HG02840 (cell line): Measurements from ENCODE around the gene CRHR2.
"Not testable (repeated sequence)": the region's sequence is repeated elsewhere in the genome, so short reads cannot be mapped to it uniquely, and the experiment has no call there.

Experiments
- ATAC-seq: cut with Tn5 transposase; IDR thresholded peaks from one replicate; pipeline ENCODE4 v1.9.1; 2021; ENCODE audit warnings: mild to moderate bottlenecking, moderate library complexity, moderate number of reproducible peaks; ENCODE audit not compliant: unreplicated experiment, low FRiP score

The CRHR2 gene

DNA sequence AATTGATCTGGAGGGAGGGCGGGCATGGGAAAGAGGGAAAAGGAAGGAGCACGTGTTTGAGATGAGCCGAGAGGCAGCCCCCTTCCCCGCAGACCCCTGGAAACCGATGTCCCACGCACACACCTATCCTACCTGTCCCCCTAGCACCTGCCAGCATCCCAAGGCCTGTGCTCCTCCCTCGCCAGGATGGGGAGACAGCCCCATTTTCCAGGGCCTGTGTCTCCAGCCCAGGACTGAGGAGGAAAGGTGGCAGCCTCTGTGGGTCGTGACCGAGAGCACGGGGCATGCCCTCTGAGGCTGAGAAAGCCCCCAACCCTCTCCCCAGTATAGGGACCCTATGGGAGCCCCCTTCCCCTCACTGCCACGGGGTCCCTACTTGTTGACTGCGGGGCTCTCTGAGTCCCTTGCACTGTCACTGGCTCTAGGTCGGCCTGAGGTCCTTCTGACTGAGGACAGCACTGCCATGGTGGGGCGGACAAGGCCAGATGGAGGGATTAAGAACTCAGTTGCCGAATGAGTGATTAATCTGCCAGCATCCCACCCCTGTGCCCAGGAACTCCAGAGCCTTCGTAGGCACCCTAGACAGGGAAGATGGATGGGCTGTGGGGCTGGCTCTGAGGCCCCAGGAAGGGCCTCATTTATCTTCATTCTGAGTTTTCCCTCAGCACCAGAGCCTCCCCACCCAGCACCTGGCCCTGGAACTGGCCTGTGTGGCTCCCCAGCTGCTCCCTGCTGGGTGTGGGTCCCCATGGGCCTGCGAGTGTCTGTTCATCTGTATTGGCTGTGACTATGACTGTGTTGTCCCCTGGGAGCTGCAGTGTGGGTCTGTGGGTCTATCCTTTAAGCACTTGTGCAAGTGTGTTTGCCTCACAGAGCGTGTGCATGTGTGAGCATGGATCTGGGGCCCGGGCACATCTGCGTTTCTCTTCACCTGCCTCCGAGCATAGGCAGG lies 26.0 kb downstream of the CRHR2 start:
- no peak for ATAC-seq

DNA sequence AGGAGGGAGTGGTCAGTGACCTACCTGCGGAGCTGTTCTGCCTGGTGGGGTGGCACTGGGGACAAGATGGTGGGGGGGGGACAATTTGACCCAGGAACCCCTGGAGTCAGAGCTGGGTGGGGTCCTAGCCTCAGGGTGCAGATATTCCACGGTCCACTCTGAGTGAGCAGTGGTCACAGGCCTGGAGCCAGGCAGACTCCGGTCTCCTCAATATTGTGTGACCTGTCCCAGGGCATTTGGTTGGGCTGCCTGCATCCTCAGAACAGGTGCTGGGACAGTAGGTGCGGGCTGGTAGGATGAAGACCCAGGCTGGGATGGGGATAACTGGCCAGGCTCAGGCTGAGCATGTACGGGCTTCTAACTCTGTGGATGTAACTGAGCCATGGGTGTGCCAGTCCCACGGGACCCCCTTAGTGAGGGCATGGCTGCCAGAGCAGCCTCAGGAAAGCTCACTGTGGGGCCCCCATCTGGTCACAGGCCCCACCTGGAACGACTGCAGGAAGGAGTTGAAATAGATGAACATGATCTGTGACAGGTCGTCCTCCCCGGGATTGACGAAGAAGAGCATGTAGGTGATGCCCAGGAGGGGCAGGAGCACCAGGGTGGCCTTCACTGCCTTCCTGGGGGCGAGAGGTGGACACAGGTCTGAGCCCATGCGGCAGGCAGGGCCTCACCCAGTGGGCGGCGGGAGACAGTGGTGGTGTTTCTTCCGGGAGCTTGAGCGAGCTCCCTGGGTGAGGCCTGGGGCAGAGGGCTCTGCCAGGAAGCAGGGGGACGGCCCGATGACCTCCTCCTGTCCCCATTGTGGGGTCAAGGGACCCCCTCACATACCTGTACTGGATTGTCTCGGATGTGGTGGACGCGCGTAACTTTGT lies 26.9 kb downstream of the CRHR2 start:
- ATAC-seq, result no peak

DNA sequence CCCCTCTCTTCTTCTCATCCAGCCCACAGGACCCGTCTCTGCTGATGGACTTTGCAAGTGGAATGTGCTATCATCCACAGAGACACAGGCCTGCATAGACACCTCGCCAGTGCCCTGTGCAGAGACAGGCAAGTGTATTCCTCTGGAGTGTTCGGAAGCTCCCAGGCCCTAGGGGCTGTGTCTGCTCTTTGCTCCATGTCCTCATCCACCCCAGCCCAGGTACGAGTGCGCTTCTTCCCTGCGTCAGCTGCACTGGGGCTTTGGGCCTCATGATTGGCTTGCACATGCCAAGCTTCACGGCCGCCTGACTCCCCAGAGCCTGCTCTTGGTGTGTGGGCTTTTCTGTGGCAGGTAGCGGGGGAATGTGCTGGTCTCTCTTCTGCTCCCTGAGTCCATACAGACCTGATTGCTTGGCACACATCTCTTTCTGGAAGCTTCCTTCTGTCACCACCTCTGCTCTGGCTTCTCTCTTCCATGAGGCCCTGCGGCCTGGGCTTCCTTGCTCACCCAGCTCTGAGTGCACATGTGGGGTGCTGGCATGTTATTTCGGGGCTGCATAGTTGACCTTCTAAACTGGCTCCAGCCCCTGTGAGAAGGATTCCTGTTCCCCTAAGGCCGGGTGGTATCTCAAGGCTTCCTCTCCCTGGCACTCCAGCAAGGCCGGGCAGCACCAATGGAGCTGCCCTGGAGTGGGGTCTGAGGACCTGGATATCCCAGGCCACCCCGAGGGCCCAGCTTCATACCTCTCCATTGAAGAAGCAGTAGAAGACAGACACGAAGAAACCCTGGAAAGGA lies 27.8 kb downstream of the CRHR2 start:
- no peak for ATAC-seq

DNA sequence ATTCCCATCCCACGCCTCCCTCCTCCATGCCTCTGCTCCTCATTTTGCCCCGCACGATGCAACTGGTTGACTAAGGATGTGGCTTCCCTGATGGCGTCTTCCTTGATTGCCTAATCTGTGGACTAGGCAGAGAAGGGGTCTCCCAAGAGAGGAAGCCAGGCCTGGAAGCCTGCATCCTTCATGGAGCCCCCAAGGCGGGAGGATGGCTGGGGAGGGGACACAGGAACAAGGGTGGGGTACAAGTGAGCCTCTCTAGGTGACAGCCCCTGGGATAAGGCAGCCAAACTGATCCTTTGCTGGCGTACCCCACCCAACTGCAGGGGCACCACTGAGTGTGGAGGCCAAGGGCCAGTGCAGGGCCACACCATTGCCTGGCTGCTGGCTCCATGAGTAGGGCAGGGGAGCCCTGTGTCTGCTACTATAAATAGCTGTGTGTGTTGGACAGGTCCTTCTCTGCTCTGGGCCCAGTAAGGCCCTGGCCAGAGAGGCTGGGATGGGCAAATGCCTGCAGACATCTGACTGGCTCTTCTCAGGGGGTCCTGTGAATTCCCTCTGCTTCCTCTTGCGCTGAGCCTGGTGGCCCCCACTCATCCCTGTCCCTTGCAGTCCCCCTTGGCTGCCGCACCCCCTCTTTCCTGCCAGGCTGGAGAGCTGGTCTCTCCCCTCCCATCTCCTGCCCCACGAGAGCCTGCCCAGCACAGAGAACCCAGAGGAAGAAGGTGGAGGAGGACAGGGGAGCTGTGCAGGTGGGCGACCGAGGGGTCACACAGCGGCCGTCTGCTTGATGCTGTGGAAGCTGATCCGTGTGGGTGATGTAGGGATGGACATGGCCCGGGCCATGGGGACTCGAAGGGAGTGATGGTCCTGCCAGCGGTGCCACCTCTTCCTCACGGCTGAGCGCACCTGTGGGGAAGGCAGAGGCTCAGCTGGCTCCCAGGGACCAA lies 29.3 kb downstream of the CRHR2 start:
- no peak for ATAC-seq

DNA sequence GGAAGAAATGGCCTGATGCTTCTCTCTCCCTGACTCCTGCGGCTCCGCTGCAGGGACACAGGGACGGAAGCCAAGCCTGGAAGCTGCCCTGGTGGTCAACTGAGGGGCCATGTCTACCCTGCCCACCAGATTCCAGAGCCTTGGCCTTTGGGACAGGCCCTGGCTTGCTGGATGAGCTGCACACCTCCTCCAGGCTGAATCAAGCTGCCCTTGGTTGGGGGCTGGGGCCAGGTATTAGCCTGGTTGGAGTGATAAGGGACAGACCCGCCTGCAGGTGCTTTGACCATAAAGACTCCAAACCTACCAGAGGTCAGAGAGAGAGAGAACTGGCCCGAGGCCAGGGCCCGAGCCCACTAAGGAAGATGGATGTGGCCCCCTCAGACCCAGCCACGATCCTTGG lies 30.1 kb downstream of the CRHR2 start:
- ATAC-seq, result no peak

DNA sequence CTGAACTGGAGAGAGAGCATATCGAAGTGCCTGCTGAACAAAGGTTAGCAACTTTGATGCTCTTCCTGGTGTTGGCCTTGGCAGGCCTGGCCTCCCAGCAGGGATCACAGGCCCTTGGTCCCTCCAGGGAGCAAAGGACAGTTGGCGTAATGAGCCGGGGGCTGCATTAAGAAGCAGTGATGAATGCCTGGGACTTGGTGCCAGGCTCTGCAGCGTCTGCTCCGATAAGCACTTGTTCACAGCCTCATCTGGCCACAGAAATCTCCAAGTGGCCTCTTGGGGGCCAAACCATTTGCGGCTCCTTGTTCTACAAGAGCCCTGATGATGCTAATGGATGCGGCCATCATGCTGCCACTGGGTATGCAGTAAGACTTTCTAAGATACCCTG lies 31.8 kb downstream of the CRHR2 start:
- ATAC-seq, result no peak

DNA sequence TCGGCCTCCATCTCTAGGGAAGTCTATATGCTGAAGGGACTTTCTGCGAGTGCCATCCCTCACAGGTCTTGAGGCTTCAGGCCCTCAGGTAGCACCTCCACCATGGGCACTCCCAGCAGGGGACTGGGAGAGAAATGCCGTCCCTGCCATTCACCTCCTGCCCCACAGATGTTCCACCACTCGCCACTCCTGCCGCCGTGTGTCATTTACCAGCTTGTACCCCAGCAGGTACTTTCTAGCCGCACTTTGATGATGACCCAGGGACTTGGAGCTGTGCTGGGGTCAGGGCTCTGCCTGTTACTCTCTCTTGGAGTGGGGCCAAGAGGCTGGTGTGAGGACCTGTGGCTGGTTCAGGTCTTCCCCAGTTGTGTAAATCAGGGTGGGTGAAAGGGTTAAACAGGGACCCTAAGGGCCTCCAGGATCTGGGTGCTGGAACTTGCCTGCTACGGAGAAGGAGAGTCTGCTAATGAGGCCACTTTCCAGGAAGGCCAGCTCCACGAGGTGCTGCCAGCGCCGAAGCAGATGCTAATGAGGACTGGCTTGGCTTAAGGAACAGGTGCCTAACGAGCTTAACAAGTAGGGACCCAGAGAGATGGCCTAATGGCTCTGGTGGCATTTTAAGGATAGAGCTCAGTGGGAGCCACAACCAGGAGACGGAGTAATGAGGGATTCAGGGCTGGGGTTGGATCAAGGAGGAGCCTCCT lies 32.4 kb downstream of the CRHR2 start:
- no peak for ATAC-seq

DNA sequence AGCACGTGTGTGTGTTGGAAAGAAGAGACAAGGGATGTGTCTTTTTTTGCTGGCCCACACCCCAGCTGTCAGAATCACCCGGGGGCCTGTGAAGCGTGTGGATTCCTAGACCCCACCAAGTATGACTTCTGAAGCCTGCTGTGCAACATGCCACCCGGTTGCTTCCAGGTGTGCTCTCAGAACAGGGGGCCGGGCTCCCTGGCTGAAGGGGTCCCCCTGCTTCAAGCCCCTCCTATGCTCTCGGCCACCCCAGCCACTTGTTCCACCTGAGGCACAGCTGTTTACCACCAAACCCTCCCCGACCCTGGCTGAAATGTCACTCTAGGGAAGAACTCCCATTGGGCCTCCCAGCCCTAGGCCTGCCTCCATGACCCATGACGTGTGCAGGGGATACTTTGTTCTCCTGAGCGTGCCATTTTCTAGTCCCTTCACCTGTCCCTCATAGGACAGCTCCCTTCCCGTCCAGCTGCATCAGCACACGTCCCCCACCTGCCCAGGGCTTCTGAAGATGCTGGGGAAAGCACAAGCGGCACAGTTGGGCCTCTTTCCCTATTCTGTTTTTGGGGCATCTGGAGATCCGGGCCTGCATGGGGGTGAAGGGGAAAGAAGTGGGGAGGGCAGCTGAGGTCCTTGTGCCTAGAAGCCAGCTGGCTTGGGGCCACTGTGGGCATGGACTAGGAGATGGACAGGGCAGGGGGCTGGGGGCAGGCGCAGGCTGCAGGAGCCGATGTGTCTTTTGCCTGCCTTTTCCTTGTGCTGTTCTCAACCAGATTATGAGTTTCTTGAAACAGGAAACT lies 33.3 kb downstream of the CRHR2 start:
- no peak for ATAC-seq

DNA sequence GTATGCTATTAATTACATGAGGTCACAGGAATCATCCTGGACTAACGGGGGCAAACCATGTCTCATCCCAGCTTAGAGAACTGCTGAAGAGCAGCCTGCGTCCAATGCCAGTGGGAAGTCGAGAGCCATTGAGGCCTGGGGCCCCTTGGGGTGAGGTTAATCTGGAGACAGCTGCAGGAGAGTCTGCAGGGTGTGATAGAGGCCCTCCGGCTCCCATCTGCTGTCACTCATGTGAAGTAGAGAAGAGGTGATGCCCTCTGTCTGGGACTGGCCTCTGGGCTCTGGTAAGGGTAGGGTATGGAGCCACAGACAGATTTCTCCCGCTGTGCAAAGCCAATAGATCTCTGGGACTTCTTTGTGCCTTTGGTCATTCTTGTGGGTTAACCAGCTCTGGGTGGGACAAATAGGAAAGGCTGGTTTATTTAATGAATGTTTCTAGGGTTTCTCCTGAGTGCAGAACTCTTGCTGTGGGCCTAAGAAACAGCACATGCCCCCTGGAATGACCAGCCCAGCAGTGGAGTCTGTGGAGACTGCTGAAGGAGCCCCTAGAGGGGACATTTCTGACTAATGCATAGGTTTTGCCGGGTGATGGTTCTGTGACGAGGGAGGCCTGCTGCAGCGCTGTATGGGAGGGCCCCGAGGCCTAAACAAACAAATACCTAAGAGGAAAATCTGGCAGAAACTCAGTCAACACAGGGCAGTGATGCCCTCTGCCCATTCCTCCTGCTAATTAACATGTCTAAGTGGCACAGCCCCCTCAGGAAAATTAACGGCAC lies 34.5 kb downstream of the CRHR2 start:
- ATAC-seq, result no peak

DNA sequence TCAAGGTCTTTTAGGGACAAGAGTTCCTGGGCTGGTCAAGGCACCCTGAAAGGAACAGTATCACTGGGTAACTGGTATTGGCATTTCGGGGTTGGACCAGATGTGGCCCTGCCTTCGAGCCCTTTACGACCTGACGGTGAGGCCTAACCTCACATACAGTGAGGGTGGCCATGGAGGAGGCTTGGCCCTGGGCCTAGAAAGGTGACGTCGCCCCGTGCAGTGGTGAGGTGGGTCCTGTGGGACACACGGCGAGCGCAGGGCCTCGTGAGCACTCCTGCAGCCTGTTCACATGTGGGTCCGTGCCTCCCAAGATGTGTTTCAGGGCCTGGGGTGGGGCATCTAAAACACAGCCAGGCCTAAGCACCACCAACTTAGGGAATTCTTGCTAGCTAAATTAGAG lies 36.1 kb downstream of the CRHR2 start:
- no peak for ATAC-seq

DNA sequence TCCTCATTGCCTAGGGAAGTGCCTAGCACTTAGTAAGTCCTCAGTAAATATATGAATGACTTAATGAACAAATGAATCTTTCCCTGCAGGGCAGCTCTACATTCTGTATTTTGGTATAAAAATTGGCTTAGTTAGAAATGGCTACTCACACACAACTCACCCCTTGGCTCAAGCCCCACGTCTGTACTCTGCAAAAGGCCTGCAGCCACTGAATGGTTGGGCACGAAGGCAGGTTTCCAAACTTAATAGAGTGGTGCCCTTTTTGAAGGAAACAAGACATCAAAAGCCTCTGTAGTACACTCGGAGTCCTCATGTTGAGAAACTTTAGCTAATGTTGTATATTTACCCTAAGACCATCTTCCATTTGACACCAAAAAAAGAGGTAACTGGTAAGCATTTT lies 36.6 kb downstream of the CRHR2 start:
- no peak for ATAC-seq

DNA sequence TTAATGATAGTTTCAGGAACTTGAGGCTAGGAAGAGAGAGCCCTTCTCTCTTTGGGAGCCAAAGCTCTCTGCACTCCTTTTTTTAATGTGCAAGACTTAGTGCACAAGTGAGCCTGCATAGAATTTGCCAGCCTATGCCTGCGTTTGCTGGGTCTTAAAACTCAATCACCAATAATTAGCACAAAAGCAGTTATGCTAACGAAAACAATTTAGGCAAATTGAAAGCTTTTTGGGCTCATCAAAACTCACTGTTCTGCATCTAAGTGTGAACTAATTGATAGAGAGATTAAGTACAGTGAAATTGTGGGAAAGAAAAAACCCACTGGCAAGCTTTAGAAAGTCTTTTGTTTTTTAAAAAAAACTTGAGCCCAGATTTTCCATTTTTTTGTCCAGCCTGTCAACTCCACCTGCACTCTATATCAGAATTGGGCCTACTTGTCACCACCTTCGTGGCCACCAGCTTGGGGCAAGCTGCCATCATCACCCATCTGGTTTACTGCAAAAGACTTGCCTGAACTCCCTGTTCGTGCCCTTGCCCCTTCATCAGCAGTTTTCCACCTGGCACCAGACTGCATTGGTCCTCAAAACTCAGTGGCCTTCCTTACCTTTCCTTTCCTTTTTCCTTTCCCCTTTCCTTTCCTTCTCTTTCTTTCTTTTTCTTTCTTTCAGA lies 37.8 kb downstream of the CRHR2 start:
- no peak for ATAC-seq

DNA sequence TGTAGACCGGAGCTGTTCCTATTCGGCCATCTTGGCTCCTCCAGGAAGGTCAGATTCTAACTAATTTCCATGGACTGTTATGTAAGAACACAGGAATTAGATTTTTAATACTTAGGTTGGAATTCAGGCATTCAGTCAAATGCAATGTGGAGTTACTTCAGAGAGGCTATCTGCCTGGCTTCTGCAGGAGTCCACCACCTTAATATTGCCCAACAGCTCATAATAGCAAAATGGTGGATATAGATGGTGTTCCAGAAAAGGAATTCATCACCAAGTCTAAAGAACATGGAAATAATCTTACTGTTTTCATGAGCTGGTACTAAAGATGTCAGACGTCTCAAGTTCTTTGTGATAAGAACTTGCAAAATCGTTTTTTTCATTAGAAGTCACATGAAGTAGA lies 39.5 kb downstream of the CRHR2 start:
- ATAC-seq, result no peak

DNA sequence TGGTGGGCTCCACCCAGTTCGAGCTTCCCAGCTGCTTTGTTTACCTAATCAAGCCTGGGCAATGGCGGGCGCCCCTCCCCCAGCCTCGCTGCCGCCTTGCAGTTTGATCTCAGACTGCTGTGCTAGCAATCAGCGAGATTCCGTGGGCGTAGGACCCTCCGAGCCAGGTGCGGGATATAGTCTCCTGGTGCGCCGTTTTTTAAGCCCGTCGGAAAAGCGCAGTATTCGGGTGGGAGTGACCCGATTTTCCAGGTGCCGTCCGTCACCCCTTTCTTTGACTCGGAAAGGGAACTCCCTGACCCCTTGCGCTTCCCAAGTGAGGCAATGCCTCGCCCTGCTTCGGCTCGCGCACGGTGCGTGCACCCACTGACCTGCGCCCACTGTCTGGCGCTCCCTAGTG lies 39.9 kb downstream of the CRHR2 start:
- not testable (repeated sequence) for ATAC-seq

DNA sequence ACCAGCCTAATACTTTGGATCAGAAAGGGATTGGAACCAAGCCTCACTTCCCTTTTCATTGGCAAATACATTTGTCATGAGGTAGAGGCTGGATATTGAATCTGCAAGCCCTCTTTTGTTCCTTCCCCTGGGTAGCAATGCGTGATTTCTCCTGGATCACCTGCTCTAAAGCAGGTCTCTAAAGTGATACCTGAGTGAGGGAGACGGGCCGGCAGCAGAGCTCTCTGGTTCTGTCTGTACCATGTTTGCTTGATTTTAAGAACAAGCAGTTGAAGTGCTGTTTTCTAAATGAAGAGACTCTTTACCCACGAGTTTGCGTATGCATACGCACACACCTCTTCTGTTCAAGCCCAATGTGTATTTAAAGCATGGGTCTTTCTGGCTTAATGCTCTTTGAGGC lies 46.5 kb downstream of the CRHR2 start:
- no peak for ATAC-seq

DNA sequence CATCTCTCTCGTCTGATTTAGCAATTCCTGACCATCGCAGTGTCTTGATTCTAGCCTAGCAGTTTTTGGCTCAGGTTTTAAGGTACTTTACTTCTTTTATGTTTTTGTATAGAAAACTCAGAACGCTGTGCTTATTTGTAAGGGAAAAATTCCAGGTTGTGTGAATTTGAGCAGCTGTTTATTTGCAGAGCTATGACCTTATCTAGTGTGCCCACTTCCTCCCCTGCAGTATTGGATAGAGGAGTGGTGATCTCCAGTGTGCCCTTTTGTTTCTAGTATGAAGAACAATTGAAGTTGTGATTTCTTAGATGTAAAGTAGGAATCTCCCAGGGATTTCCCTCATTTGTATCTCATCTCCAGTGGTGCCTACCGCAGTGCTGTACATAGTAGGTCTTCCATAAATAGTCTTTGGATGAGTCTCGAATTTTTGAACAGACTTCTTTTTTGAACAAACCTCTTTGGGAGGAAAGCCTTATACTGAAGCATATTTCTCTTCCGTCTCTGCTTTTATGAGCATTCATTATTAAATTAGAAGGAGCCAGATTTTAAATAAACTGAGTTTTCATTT lies 47.5 kb downstream of the CRHR2 start:
- no peak for ATAC-seq

DNA sequence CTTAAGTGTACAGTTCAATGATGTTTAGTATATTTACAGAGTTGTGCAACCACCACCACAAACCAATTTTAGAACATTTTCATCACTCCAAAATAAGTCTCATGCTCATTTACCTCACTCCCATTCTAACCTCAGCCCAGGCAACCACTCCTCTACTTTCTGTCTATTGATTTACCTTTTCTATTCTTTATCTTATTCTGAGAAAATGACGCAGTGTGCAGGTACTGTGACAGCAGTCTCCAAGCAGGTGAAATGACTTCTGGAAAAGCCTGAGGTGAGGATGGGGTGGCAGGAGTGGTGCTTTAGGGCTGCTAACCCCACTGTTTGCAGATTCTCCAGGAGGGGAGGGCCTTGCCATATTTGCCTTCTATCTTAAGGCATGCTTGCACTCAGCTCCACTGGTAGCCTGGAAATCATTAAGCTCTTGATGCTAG lies 48.0 kb downstream of the CRHR2 start:
- no peak for ATAC-seq
